Pulmonary artery endothelial cell (primary cell): ENCODE measurements around the gene SPACA5. TPM values are rescaled to one million over a fixed set of nuclear protein-coding genes. Genes with fewer than 3 reads are reported as not detected.
"Not testable (repeated sequence)": the region's sequence is repeated elsewhere in the genome, so short reads cannot be mapped to it uniquely, and the experiment has no call there.

ENCODE experiments used
- DNase-seq: peaks from one replicate; pipeline ENCODE4 v3.0.0-alpha.2; 2011; ENCODE audit warnings: low read depth, low spot score
- total RNA-seq: library from RNA; depleted of rRNA; stranded (reverse); fragments of >200 nt; gene quantifications from 2 replicates; pipeline ENCODE4 v1.2.3, GENCODE V29; 2014

Gene SPACA5
- not detected in 2 replicates for total RNA-seq

- not testable (repeated sequence) for DNase-seq
These were observed at the start of gene SPACA5 for GRCh38 chrX:48006688-48007087. SPACA5 (plus strand) TSS chrX:48006988; CDS start chrX:48007803, 815 bp downstream.

- not testable (repeated sequence) for DNase-seq
These were observed 48.6 kb upstream of the SPACA5 start for GRCh38 chrX:47958206-47958605.

- no peak for DNase-seq
These were observed 47.9 kb upstream of the SPACA5 start for GRCh38 chrX:47958761-47959342.

- DNase-seq = no peak
These were observed 46.4 kb upstream of the SPACA5 start for GRCh38 chrX:47960406-47960805.

GRCh38 chrX:47961830-47962229 lies 45.0 kb upstream of the SPACA5 start:
- not testable (repeated sequence) for DNase-seq

GRCh38 chrX:47965526-47965925 lies 41.3 kb upstream of the SPACA5 start:
- DNase-seq = not testable (repeated sequence)

- no peak for DNase-seq
These were observed 33.6 kb upstream of the SPACA5 start for GRCh38 chrX:47973235-47973634.

GRCh38 chrX:47976254-47977151 lies 30.3 kb upstream of the SPACA5 start:
- DNase-seq = no peak

- no peak for DNase-seq
These were observed 15.3 kb upstream of the SPACA5 start for GRCh38 chrX:47991263-47992094.

- no peak for DNase-seq
These were observed 14.8 kb upstream of the SPACA5 start for GRCh38 chrX:47992095-47992380.

GRCh38 chrX:47992669-47993068 lies 14.1 kb upstream of the SPACA5 start:
- DNase-seq = no peak

- DNase-seq = no peak
These were observed 5.5 kb upstream of the SPACA5 start for GRCh38 chrX:48001260-48001659.

- DNase-seq = no peak
These were observed 4.5 kb upstream of the SPACA5 start for GRCh38 chrX:48002319-48002718.

- no peak for DNase-seq
These were observed 3.9 kb upstream of the SPACA5 start for GRCh38 chrX:48002929-48003328.

GRCh38 chrX:48003367-48003757 lies 3.4 kb upstream of the SPACA5 start:
- no peak for DNase-seq

- DNase-seq = peak; percentile 44
These were observed 2.9 kb upstream of the SPACA5 start, which contains the start of gene ZNF182 for GRCh38 chrX:48003758-48004457. ZNF182 (minus strand) TSS chrX:48003989; CDS start chrX:48002609, 1,380 bp downstream.

- DNase-seq = not testable (repeated sequence)
These were observed 2.7 kb downstream of the SPACA5 start for GRCh38 chrX:48009445-48009960.

GRCh38 chrX:48016583-48017310 lies 10.0 kb downstream of the SPACA5 start:
- DNase-seq = not testable (repeated sequence)

- DNase-seq = not testable (repeated sequence)
These were observed 13.1 kb downstream of the SPACA5 start for GRCh38 chrX:48019892-48020291.

GRCh38 chrX:48020472-48020871 lies 13.7 kb downstream of the SPACA5 start:
- not testable (repeated sequence) for DNase-seq
